Neuron (in vitro differentiated cells): ENCODE data around the gene IQCE.
A peak's percentile ranks its signal among the peaks of the same experiment; 100 is the strongest.

Experiments
- H2AFZ ChIP-seq: one replicate; pipeline ENCODE4 v1.6.1; 2013; ENCODE audit warnings: low read depth, mild to moderate bottlenecking, inconsistent platforms, low read length, moderate library complexity
- H3K27me3 ChIP-seq: one replicate; pipeline ENCODE4 v1.6.1; 2013; ENCODE audit warnings: low read length; ENCODE audit not compliant: insufficient read depth
- H3K36me3 ChIP-seq: one replicate; pipeline ENCODE4 v1.6.1; 2013; ENCODE audit warnings: low read length; ENCODE audit not compliant: insufficient read depth
- H3K4me1 ChIP-seq: one replicate; pipeline ENCODE4 v1.6.1; 2013; ENCODE audit warnings: low read length; ENCODE audit not compliant: insufficient read depth
- H3K4me3 ChIP-seq: 2 replicates; pipeline ENCODE4 v1.5.1; 2013; ENCODE audit warnings: mild to moderate bottlenecking, low read length, moderate library complexity
- H3K9me3 ChIP-seq: one replicate; pipeline ENCODE4 v1.6.1; 2013; ENCODE audit warnings: low read length

Gene IQCE, protein sequence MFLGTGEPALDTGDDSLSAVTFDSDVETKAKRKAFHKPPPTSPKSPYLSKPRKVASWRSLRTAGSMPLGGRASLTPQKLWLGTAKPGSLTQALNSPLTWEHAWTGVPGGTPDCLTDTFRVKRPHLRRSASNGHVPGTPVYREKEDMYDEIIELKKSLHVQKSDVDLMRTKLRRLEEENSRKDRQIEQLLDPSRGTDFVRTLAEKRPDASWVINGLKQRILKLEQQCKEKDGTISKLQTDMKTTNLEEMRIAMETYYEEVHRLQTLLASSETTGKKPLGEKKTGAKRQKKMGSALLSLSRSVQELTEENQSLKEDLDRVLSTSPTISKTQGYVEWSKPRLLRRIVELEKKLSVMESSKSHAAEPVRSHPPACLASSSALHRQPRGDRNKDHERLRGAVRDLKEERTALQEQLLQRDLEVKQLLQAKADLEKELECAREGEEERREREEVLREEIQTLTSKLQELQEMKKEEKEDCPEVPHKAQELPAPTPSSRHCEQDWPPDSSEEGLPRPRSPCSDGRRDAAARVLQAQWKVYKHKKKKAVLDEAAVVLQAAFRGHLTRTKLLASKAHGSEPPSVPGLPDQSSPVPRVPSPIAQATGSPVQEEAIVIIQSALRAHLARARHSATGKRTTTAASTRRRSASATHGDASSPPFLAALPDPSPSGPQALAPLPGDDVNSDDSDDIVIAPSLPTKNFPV

DNA sequence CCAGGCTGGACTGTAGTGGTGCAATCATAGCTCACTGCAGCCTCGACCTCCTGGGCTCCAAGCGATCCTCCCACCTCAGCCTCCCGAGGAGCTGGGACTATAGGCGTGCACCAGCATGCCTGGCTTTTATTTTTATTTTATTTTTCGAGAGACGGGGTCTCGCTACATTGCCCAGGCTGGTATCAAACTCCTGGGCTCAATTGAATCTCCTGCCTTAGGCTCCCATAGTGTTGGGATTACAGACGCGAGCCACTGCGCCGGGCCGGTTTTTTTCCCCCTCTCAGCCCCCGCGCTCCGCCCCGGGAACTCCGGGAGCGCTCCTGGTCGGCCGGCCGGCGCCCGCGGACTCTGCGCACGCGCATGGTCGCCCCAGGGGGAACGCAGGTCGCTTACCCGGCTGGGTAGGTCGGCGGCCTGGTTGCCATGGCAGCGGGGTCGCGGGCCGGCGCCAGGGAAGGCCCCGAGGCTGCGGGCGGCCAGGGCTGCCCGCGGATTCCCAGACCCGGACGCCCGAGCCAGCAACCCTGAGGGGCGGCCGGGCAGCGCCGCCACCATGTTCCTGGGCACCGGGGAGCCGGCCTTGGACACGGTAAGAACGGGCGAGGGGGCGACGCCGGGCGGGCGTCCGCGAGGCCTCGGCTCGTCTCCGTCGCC is at the start of gene IQCE:
Gene IQCE (plus strand): TSS at position 351 of the 654 bp plus-strand sequence. CDS start 203 bp downstream, at position 554.
- peaks cover 19% of the 10 kb centered on the region for H3K4me1 ChIP-seq
- H3K36me3 ChIP-seq = no peaks in the 10 kb centered on the region
- H3K27me3 ChIP-seq = no peaks in the 10 kb centered on the region
- no peaks in the 10 kb centered on the region for H3K9me3 ChIP-seq
- H2AFZ ChIP-seq = no peak within 1 kb of the TSS
- peak within 1 kb of the TSS; percentile 77 for H3K4me3 ChIP-seq

DNA sequence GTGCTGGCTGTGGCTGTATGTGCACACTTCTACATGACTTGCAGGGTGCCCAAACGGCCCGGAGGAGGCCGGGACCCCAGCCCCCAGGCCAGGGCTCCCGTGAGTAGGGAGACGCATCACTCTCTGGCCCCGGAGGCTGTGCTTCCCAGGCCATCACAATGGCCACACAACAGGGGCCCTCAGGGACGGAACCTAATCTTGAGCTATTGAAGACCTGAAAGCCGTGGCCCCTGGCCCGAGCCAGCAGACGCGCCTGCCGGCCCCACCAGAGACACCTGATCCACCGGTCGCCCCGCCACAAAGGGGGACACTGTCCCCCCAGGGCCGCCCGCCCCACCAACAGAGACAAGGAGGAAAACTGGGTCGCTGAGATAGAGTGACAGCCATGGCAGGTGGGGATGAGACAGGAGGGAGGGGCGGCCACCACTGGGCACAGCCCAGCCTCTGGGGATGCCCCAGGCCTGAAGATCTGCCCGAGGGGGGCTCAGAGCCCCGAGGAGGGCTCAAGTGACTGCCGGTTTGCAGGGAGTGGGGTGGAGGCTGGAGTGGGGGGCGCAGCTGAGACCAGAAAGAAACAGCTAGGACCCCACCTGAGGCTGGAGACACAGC is 49.4 kb upstream of the IQCE start:
- no peak overlapping the region for H2AFZ ChIP-seq
- peaks cover 40% of the 10 kb centered on the region for H3K4me1 ChIP-seq
- H3K4me3 ChIP-seq = no peak overlapping the region
- no peaks in the 10 kb centered on the region for H3K36me3 ChIP-seq
- peaks cover 10% of the 10 kb centered on the region for H3K27me3 ChIP-seq
- peaks cover 4% of the 10 kb centered on the region for H3K9me3 ChIP-seq

- peaks cover 10% of the 10 kb centered on the region for H3K27me3 ChIP-seq
- no peaks in the 10 kb centered on the region for H3K36me3 ChIP-seq
- no peak overlapping the region for H2AFZ ChIP-seq
- H3K4me1 ChIP-seq = peaks cover 40% of the 10 kb centered on the region
- peaks cover 4% of the 10 kb centered on the region for H3K9me3 ChIP-seq
- H3K4me3 ChIP-seq = no peak overlapping the region
Observed at GRCh38 chr7:2510130-2510776, 48.5 kb upstream of the IQCE start.

GRCh38 chr7:2510909-2511768 is 47.6 kb upstream of the IQCE start:
- Histone ChIP-seq H3K4me3 (no peak overlapping the region), H3K9me3 (peaks cover 4% of the 10 kb centered on the region), H3K36me3 (no peaks in the 10 kb centered on the region), H3K27me3 (peaks cover 10% of the 10 kb centered on the region), H3K4me1 (peaks cover 42% of the 10 kb centered on the region), H2AFZ (no peak overlapping the region)

DNA sequence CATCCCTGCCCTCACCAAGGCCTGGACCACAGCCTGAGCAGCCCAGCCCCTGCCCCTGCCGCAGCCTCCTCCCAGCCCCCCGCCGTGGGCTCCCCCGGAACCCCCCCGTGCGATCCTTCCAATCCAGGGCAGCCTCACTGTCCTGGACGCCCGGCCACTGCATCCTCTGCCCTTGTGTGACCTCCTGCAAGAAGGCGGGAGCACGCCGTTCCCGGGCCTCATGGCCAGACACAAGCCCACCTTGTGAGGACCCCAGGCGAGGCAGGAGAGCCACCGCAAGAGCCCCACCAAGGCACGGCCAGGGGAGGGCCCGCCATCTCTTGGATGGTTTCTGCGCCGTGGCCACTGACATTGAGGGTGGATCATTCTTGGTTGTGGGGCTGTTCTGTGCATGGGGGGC is 47.0 kb upstream of the IQCE start:
- Histone ChIP-seq H2AFZ (no peak overlapping the region), H3K9me3 (peaks cover 4% of the 10 kb centered on the region), H3K4me1 (peaks cover 48% of the 10 kb centered on the region), H3K36me3 (no peaks in the 10 kb centered on the region), H3K27me3 (peaks cover 10% of the 10 kb centered on the region), H3K4me3 (no peak overlapping the region)

GRCh38 chr7:2512179-2512661 is 46.6 kb upstream of the IQCE start:
- Histone ChIP-seq H3K27me3 (peaks cover 10% of the 10 kb centered on the region), H3K4me1 (peaks cover 53% of the 10 kb centered on the region), H3K36me3 (no peaks in the 10 kb centered on the region), H3K4me3 (no peak overlapping the region), H2AFZ (no peak overlapping the region), H3K9me3 (peaks cover 4% of the 10 kb centered on the region)

DNA sequence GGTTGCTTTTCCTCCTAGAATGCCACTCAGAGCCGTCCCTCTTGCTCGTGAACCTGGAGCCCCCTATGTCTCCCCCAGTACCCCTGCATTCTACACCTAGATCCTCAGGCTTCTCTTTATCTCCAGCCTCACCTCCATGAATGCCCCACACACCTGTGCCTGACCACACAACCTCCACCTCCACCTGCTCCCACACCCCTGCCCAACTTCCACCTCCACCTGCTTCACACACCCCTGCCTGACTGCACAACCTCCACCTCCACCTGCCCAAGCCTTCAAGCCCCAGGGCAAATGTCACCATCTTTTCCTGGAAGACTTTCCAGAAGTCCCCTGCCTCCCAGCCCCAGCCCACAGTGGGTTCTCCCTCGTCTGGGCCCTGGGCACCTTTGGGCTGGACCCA is 46.1 kb upstream of the IQCE start:
- no peak overlapping the region for H2AFZ ChIP-seq
- peaks cover 10% of the 10 kb centered on the region for H3K27me3 ChIP-seq
- H3K9me3 ChIP-seq = peaks cover 4% of the 10 kb centered on the region
- H3K4me1 ChIP-seq = peaks cover 57% of the 10 kb centered on the region
- H3K36me3 ChIP-seq = no peaks in the 10 kb centered on the region
- no peak overlapping the region for H3K4me3 ChIP-seq

DNA sequence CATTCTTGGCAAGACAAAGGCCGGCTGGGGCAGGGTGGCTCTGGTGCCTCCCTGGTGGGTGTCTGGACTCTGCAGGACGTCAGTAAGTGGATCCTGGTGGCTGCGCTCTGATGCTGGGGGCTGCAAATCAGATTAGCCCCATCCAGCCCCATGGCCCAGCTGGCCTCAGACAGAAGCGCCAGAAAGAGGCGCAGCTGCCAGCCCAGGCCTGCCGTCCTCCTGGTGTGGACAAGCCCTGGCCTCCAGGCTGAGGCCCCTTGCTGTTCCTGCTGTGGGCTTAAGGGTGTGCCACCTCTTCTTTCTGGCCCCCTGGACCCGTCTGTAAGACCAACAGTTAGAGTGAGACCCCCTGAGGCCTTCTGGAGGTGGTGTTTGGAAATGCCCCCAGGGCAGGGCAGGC is 45.1 kb upstream of the IQCE start:
- Histone ChIP-seq H3K27me3 (peaks cover 10% of the 10 kb centered on the region), H3K4me1 (peaks cover 57% of the 10 kb centered on the region), H3K4me3 (no peak overlapping the region), H3K36me3 (no peaks in the 10 kb centered on the region), H3K9me3 (peaks cover 4% of the 10 kb centered on the region), H2AFZ (no peak overlapping the region)

DNA sequence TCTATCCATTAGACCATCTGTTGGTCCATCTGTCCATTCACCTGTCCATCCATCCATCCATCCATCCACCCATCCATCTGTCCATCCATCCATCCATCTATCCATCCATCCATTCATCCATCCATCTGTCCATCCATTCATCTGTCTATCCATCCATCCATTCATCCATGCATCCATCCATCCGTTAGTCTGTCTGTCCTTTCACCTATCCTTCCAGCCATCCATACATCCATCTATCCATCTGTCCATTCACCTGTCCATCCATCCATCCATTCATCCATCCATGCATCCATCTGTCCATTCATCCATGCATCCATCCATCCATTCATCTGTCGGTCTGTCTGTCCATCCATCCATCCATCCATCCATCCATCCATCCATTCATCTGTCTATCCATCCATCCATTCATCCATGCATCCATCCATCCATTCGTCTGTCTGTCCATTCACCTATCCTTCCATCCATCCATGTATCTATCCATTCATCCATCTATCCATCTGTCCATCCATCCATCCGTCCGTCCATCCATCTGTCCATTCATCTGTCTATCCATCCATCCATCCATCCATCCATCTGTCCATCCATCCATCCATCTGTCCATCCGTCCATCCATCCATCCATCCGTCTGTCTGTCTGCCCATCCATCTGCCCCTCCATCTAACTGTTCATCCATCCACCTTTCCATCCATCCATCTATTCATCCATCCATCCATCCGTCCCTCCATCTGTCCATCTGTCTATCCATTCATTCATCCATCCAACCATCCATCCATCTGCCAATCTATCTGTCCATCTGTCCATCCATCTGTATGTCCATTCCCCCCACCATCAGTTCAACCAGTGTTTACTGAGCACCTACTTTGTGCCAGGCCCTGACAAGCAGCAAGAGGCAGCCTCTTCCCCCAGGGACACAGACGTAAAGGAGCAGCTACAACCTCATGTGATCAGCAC is 44.0 kb upstream of the IQCE start:
- Histone ChIP-seq H3K4me1 (peaks cover 52% of the 10 kb centered on the region), H2AFZ (no peak overlapping the region)

DNA sequence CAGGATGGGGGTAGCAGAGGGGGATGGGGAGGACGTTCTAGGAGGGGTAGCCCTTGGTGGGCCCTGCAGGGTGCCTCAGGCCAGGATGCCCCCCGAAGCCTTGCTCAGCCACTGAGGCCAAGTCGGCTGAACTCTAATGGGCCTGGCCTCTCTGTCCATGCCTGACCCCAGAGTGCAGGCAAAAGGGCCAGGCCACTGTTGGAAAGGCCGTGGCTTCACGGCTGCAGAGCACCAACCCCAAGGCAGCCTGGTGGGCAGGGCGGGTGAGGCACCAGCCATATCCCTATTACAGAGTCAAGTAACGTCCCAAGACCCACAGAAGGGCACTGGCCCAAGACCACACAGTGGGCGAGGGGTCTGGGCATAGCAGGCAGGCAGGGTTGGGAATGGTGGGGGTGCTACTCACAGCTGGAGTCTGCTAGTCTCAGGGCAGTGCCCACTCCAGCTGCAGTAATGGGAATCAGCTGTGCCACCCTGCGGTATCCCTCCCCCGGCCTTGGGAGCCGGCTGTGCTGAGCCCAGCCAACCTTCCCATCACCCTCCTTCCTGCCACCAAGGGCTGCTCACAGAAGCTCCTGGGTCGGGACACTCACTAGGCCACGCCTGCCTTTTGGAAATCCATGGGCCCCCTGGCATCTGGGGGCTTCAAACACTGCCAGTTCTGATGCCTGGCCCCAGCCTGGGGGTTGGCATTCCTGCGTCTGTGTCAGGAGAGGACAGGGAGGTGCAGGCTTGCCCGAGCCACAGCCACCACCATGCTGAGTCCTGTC is 43.2 kb upstream of the IQCE start:
- Histone ChIP-seq H3K4me3 (no peak overlapping the region), H3K36me3 (no peaks in the 10 kb centered on the region), H2AFZ (no peak overlapping the region), H3K9me3 (peaks cover 4% of the 10 kb centered on the region), H3K4me1 (peaks cover 49% of the 10 kb centered on the region), H3K27me3 (peaks cover 10% of the 10 kb centered on the region)

More for the DNA sequence above, 44.0 kb upstream of the IQCE start:
- Histone ChIP-seq H3K4me3 (no peak overlapping the region), H3K27me3 (peaks cover 10% of the 10 kb centered on the region), H3K9me3 (peaks cover 4% of the 10 kb centered on the region), H3K36me3 (no peaks in the 10 kb centered on the region)
